H9 (cell line): ENCODE measurements around the gene FOXO6. TPM values are rescaled to one million over a fixed set of nuclear protein-coding genes. Genes with fewer than 3 reads are reported as not detected.

Experiments
- DNase-seq: peaks from one replicate; pipeline ENCODE4 v3.0.0-alpha.2; 2017
- H2AFZ ChIP-seq: one replicate; pipeline ENCODE4 v1.6.1; 2013; ENCODE audit warnings: mild to moderate bottlenecking, low read length, control low read depth, moderate library complexity
- H2AK5ac ChIP-seq: 2 replicates; pipeline ENCODE4 v1.6.1; 2013; ENCODE audit warnings: low read length, control low read depth, mixed read lengths; ENCODE audit not compliant: insufficient read length
- H2BK120ac ChIP-seq: one replicate; pipeline ENCODE4 v1.6.1; 2013; ENCODE audit warnings: low read depth, mild to moderate bottlenecking, low read length, control low read depth, inconsistent platforms; ENCODE audit not compliant: poor library complexity, severe bottlenecking
- H2BK12ac ChIP-seq: 2 replicates; pipeline ENCODE4 v1.6.1; 2013; ENCODE audit warnings: low read length, control low read depth, mixed read lengths, low read depth; ENCODE audit not compliant: insufficient read length
- H2BK15ac ChIP-seq: 2 replicates; pipeline ENCODE4 v1.6.1; 2013; ENCODE audit warnings: low read depth, low read length, control low read depth
- H2BK20ac ChIP-seq: one replicate; pipeline ENCODE4 v1.6.1; 2013; ENCODE audit warnings: low read depth, mild to moderate bottlenecking, low read length, control low read depth, inconsistent platforms; ENCODE audit not compliant: poor library complexity, severe bottlenecking
- H2BK5ac ChIP-seq: 2 replicates; pipeline ENCODE4 v1.6.1; 2013; ENCODE audit warnings: low read length, control low read depth, mixed read lengths; ENCODE audit not compliant: insufficient read length
- H3K14ac ChIP-seq: 2 replicates; pipeline ENCODE4 v1.6.1; 2013; ENCODE audit warnings: low read length, control low read depth; ENCODE audit not compliant: insufficient read depth
- H3K18ac ChIP-seq: 2 replicates; pipeline ENCODE4 v1.6.1; 2013; ENCODE audit warnings: low read depth, mild to moderate bottlenecking, mixed read lengths, low read length, control low read depth; ENCODE audit not compliant: insufficient read length
- H3K23ac ChIP-seq: 2 replicates; pipeline ENCODE4 v1.6.1; 2013; ENCODE audit warnings: low read length, control low read depth, mixed read lengths, low read depth; ENCODE audit not compliant: insufficient read length
- H3K23me2 ChIP-seq: 2 replicates; pipeline ENCODE4 v1.6.1; 2013; ENCODE audit warnings: low read depth, mild to moderate bottlenecking, mixed read lengths, low read length, control low read depth; ENCODE audit not compliant: insufficient read length, poor library complexity, severe bottlenecking
- H3K27ac ChIP-seq: 2 replicates; pipeline ENCODE4 v1.5.1; 2013; ENCODE audit warnings: low read length, control low read depth, mixed read lengths, low read depth; ENCODE audit not compliant: insufficient read length
- H3K27me3 ChIP-seq: 2 replicates; pipeline ENCODE4 v1.6.1; 2013; ENCODE audit warnings: low read length, control low read depth, inconsistent platforms; ENCODE audit not compliant: insufficient read depth
- H3K4ac ChIP-seq: 2 replicates; pipeline ENCODE4 v1.6.1; 2013; ENCODE audit warnings: low read depth, mild to moderate bottlenecking, control low read depth, inconsistent platforms, low read length, moderate library complexity
- H3K4me1 ChIP-seq: 2 replicates; pipeline ENCODE4 v1.6.1; 2013; ENCODE audit warnings: low read length, control low read depth, inconsistent platforms; ENCODE audit not compliant: insufficient read depth
- H3K4me2 ChIP-seq: 2 replicates; pipeline ENCODE4 v1.6.1; 2013; ENCODE audit warnings: low read length, control low read depth, mixed read lengths; ENCODE audit not compliant: insufficient read length, insufficient read depth
- H3K56ac ChIP-seq: 2 replicates; pipeline ENCODE4 v1.6.1; 2013; ENCODE audit warnings: low read depth, mild to moderate bottlenecking, mixed read lengths, low read length, control low read depth; ENCODE audit not compliant: insufficient read length
- H3K79me1 ChIP-seq: 2 replicates; pipeline ENCODE4 v1.6.1; 2013; ENCODE audit warnings: low read depth, mild to moderate bottlenecking, moderate library complexity, low read length, control low read depth, inconsistent platforms; ENCODE audit not compliant: insufficient read depth, poor library complexity, severe bottlenecking
- H3K79me2 ChIP-seq: 2 replicates; pipeline ENCODE4 v1.6.1; 2013; ENCODE audit warnings: low read length, control low read depth, inconsistent platforms; ENCODE audit not compliant: insufficient read depth
- H3K9ac ChIP-seq: 2 replicates; pipeline ENCODE4 v1.6.1; 2013; ENCODE audit warnings: low read length, control low read depth, mixed read lengths; ENCODE audit not compliant: insufficient read length; ENCODE audit errors: extremely low read depth
- H3K9me3 ChIP-seq: one replicate; pipeline ENCODE4 v1.6.1; 2013; ENCODE audit warnings: low read depth, low read length, inconsistent platforms; ENCODE audit not compliant: control insufficient read depth
- H3T11ph ChIP-seq: one replicate; pipeline ENCODE4 v1.6.1; 2013; ENCODE audit warnings: mild to moderate bottlenecking, low read length, control low read depth, inconsistent platforms
- H4K20me1 ChIP-seq: one replicate; pipeline ENCODE4 v1.6.1; 2013; ENCODE audit not compliant: control insufficient read depth, insufficient read length, insufficient read depth
- H4K5ac ChIP-seq: 2 replicates; pipeline ENCODE4 v1.6.1; 2013; ENCODE audit warnings: low read depth, mild to moderate bottlenecking, mixed read lengths, low read length, control low read depth; ENCODE audit not compliant: insufficient read length
- H4K8ac ChIP-seq: replicated peaks from 2 replicates; pipeline ENCODE4 v1.6.1; 2013; ENCODE audit warnings: low read length, control low read depth, mixed read lengths, low read depth; ENCODE audit not compliant: insufficient read length
- H4K91ac ChIP-seq: 2 replicates; pipeline ENCODE4 v1.6.1; 2013; ENCODE audit warnings: low read depth, mild to moderate bottlenecking, moderate library complexity, mixed read lengths, low read length, control low read depth; ENCODE audit not compliant: insufficient read length
- H3K27ac Mint-ChIP-seq, 3 experiments: 2 replicates in 2 of 3; 3 replicates in 1 of 3; pipeline ENCODE4 v1.8.0; 2020 to 2021; ENCODE audit warnings: mixed read lengths in 3 of 3, mild to moderate bottlenecking in 1 of 3, moderate library complexity in 1 of 3
- H3K27me3 Mint-ChIP-seq: 2 replicates; pipeline ENCODE4 v1.8.0; 2021; ENCODE audit warnings: low read depth, mild to moderate bottlenecking, moderate library complexity, mixed read lengths
- H3K36me3 Mint-ChIP-seq, 3 experiments: 2 replicates in 2 of 3; 3 replicates in 1 of 3; pipeline ENCODE4 v1.8.0; 2020 to 2021; ENCODE audit warnings: low read depth in 3 of 3, mixed read lengths in 3 of 3; ENCODE audit not compliant: insufficient read depth in 1 of 3
- H3K4me1 Mint-ChIP-seq, 2 experiments: 2 replicates each; pipeline ENCODE4 v1.8.0; 2020; ENCODE audit warnings: mixed read lengths in 2 of 2
- H3K4me3 Mint-ChIP-seq, 2 experiments: 2 replicates in 1 of 2; 3 replicates in 1 of 2; pipeline ENCODE4 v1.8.0; 2020 to 2021; ENCODE audit warnings: mild to moderate bottlenecking in 2 of 2, mixed read lengths in 2 of 2, moderate library complexity in 1 of 2
- H3K9me3 Mint-ChIP-seq, 2 experiments: 2 replicates in 1 of 2; 3 replicates in 1 of 2; pipeline ENCODE4 v1.8.0; 2020; ENCODE audit warnings: mild to moderate bottlenecking in 2 of 2, mixed read lengths in 2 of 2, moderate library complexity in 1 of 2
- WGBS: extraction: QIAGEN DNeasy Blood & Tissue Kit; methylation state at CpG from one replicate; pipeline ENCODE4 v1.1.7; 2013; ENCODE audit warnings: missing lambda C conversion rate, low lambda C conversion rate, mixed read lengths; ENCODE audit not compliant: insufficient read length; ENCODE audit errors: extremely low coverage; 5-methylcytosine and 5-hydroxymethylcytosine counted together
- total RNA-seq: library from RNA; stranded (reverse); gene quantifications from 2 replicates; pipeline ENCODE4 v1.2.1, GENCODE V29; 2021
- TF ChIP-seq, protein P1 (sequence below): fragments of 200-600 bp; sonication (generic); conservative IDR thresholded peaks from 3 replicates; pipeline ENCODE4 v1.8.0; 2021; ENCODE audit warnings: antibody characterized with exemption, mild to moderate bottlenecking

The FOXO6 gene
- total RNA-seq, 1 experiment from 2014 or later = 0.83 TPM

GRCh38 chr1:41343790-41344699, 17.2 kb upstream of the FOXO6 start:
- no peak overlapping the region for H3K23ac ChIP-seq
- H2BK5ac ChIP-seq = no peak overlapping the region
- no peaks in the 10 kb centered on the region for H3K9me3 ChIP-seq
- no peak overlapping the region for H2BK12ac ChIP-seq
- peaks cover 7 to 11% of the 10 kb centered on the region in 2 experiments for H3K4me1 Mint-ChIP-seq
- H3K4me3 Mint-ChIP-seq = no peak overlapping the region
- no peak overlapping the region for H3K18ac ChIP-seq
- H3K4me1 ChIP-seq = 0 out of 2 replicates have a peak, but pooled peaks cover 3% of the 10 kb centered on the region
- no peaks in the 10 kb centered on the region for H3K36me3 Mint-ChIP-seq
- H3K9me3 Mint-ChIP-seq = peaks cover 4 to 5% of the 10 kb centered on the region in 2 experiments; a peak in 1 of 5 replicates
- H3K79me1 ChIP-seq = no peaks in the 10 kb centered on the region
- no peak overlapping the region for H2BK15ac ChIP-seq
- WGBS = no CpG with 5 or more reads among the region's 17 CpGs
- no peak overlapping the region for H3T11ph ChIP-seq
- no peak overlapping the region for H2BK120ac ChIP-seq
- no peaks in the 10 kb centered on the region for H3K27me3 ChIP-seq
- no peak overlapping the region for H4K5ac ChIP-seq
- H3K27ac ChIP-seq = no peak overlapping the region
- no peaks in the 10 kb centered on the region for H3K79me2 ChIP-seq
- no peak overlapping the region for H4K8ac ChIP-seq
- peaks cover 24% of the 10 kb centered on the region for H3K27me3 Mint-ChIP-seq
- no peak overlapping the region for H3K4ac ChIP-seq
- no peak overlapping the region for H3K9ac ChIP-seq
- no peak overlapping the region for H3K4me2 ChIP-seq
- no peaks in the 10 kb centered on the region for H4K20me1 ChIP-seq
- H3K23me2 ChIP-seq = no peaks in the 10 kb centered on the region
- H3K27ac Mint-ChIP-seq = no peak overlapping the region; a peak in 1 of 7 replicates
- TF ChIP-seq, protein P1, sequence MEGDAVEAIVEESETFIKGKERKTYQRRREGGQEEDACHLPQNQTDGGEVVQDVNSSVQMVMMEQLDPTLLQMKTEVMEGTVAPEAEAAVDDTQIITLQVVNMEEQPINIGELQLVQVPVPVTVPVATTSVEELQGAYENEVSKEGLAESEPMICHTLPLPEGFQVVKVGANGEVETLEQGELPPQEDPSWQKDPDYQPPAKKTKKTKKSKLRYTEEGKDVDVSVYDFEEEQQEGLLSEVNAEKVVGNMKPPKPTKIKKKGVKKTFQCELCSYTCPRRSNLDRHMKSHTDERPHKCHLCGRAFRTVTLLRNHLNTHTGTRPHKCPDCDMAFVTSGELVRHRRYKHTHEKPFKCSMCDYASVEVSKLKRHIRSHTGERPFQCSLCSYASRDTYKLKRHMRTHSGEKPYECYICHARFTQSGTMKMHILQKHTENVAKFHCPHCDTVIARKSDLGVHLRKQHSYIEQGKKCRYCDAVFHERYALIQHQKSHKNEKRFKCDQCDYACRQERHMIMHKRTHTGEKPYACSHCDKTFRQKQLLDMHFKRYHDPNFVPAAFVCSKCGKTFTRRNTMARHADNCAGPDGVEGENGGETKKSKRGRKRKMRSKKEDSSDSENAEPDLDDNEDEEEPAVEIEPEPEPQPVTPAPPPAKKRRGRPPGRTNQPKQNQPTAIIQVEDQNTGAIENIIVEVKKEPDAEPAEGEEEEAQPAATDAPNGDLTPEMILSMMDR = no peak
- peak overlapping the region; percentile 8; the same call in 1 of the 2 replicates for H3K14ac ChIP-seq
- H4K91ac ChIP-seq = no peak overlapping the region
- no peak overlapping the region for H3K56ac ChIP-seq
- DNase-seq = no peak
- no peak overlapping the region for H2BK20ac ChIP-seq
- no peak overlapping the region for H2AFZ ChIP-seq
- H2AK5ac ChIP-seq = no peak overlapping the region
